Suprapubic skin (tissue), 4 donors: ENCODE measurements around the gene ABLIM3. TPM values are rescaled to one million over a fixed set of nuclear protein-coding genes. Genes with fewer than 3 reads are reported as not detected.

Experiments used
- DNase-seq, 2 donors: peaks; one replicate each; pipeline ENCODE4 v3.0.0-alpha.2; 2019; ENCODE audit warnings: low spot score in 2 of 2
- H3K27ac ChIP-seq: fragments of 200-600 bp; sonication (generic); one replicate; pipeline ENCODE4 v1.5.1; 2019
- H3K27me3 ChIP-seq: fragments of 200-600 bp; sonication (generic); one replicate; pipeline ENCODE4 v1.5.1; 2019
- H3K36me3 ChIP-seq: fragments of 200-600 bp; sonication (generic); one replicate; pipeline ENCODE4 v1.5.1; 2019
- H3K4me1 ChIP-seq: fragments of 200-600 bp; sonication (generic); one replicate; pipeline ENCODE4 v1.5.1; 2019
- H3K4me3 ChIP-seq: fragments of 200-600 bp; sonication (generic); one replicate; pipeline ENCODE4 v1.5.1; 2019; ENCODE audit warnings: mild to moderate bottlenecking
- H3K9me3 ChIP-seq: fragments of 200-600 bp; sonication (generic); one replicate; pipeline ENCODE4 v1.5.1; 2019
- EP300 ChIP-seq: sonication (generic); formaldehyde crosslinking; IDR thresholded peaks from one replicate; pipeline ENCODE4 v1.6.1; 2017; ENCODE audit warnings: antibody characterized with exemption
- POLR2A ChIP-seq, 2 donors: fragments of 450-650 bp; IDR thresholded peaks; one replicate each; pipeline ENCODE4 v1.6.1; 2017; ENCODE audit warnings: antibody characterized with exemption in 2 of 2, mild to moderate bottlenecking in 2 of 2, moderate library complexity in 2 of 2
- POLR2AphosphoS5 ChIP-seq, 3 donors: sonication (generic); formaldehyde crosslinking; IDR thresholded peaks; one replicate each; pipeline ENCODE4 v1.6.1; 2017; ENCODE audit warnings: antibody characterized with exemption in 3 of 3
- WGBS: methylation state at CpG from one replicate; pipeline ENCODE4 v1.1.5; 2018; 5-methylcytosine and 5-hydroxymethylcytosine counted together
- total RNA-seq, 4 donors: library from RNA; depleted of rRNA; stranded (reverse); fragments of >200 nt; gene quantifications; one replicate each; pipeline ENCODE4 v1.1.0, GENCODE V29; 2016
- TF ChIP-seq, protein P1 (sequence below), 2 donors: fragments of 200-600 bp in 1 of 2; fragments of 450-650 bp in 1 of 2; sonication (generic) in 1 of 2; IDR thresholded peaks; one replicate each; pipeline ENCODE4 v1.5.1; 2016 to 2019; ENCODE audit warnings: antibody characterized with exemption in 2 of 2, mild to moderate bottlenecking in 1 of 2, moderate library complexity in 1 of 2

The ABLIM3 gene
- total RNA-seq, 4 donors from 2014 or later: 4.7 to 22.6 (median 13.4) TPM

GRCh38 chr5:149133795-149134777 lies 7.2 kb upstream of the ABLIM3 start:
- Histone ChIP-seq H3K4me1 (peaks cover 27% of the 10 kb centered on the region), H3K27ac (peak overlapping the region; percentile 38), H3K27me3 (no peaks in the 10 kb centered on the region), H3K36me3 (no peaks in the 10 kb centered on the region), H3K4me3 (no peak overlapping the region), H3K9me3 (no peaks in the 10 kb centered on the region)
- TF ChIP-seq POLR2AphosphoS5 (IDR thresholded peaks at IDR 0.05) (peak in 1 of 3 donors; percentile 32), POLR2A (IDR thresholded peaks at IDR 0.05) (no peak), EP300 (no peak)
- TF ChIP-seq, protein P1, sequence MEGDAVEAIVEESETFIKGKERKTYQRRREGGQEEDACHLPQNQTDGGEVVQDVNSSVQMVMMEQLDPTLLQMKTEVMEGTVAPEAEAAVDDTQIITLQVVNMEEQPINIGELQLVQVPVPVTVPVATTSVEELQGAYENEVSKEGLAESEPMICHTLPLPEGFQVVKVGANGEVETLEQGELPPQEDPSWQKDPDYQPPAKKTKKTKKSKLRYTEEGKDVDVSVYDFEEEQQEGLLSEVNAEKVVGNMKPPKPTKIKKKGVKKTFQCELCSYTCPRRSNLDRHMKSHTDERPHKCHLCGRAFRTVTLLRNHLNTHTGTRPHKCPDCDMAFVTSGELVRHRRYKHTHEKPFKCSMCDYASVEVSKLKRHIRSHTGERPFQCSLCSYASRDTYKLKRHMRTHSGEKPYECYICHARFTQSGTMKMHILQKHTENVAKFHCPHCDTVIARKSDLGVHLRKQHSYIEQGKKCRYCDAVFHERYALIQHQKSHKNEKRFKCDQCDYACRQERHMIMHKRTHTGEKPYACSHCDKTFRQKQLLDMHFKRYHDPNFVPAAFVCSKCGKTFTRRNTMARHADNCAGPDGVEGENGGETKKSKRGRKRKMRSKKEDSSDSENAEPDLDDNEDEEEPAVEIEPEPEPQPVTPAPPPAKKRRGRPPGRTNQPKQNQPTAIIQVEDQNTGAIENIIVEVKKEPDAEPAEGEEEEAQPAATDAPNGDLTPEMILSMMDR (IDR thresholded peaks at IDR 0.05): no peak
- 73% methylated on average over 11 of the region's 11 CpGs for WGBS
- no peak for DNase-seq

DNA sequence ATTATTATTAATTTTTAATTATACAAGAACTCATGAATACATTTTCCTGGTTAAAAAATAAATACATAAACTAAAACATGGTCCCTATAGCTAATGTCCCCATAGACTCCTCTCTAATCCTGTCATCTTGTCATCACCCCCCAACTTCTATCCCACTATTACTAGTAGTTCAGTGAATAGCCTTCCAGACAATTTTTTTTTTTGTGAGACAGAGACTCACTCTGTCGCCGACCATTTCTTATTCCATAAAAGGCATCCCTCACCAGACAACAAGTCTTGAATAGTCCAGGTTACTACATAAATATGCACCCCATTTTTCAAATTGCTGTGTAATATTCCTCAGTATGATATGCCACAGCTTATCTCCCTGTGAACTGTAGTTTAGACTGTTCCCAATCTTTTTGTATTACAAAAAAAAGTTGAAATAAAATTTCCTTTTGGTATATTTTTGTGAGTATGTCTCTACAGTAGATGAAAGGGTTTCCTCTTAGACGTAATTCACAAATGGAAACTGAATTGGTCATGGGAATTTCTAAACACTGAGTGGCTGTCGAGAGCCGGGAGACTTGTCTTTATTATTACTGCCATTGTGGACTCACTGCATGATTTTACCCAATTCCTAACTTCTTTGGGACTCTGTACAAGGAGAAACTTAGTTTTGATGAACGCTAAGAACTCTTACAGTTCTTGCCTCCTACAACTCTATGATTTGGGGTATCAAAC lies 6.4 kb upstream of the ABLIM3 start:
- no peak for DNase-seq
- no peaks in the 10 kb centered on the region for H3K9me3 ChIP-seq
- no peaks in the 10 kb centered on the region for H3K36me3 ChIP-seq
- 75% methylated on average over 6 of the region's 6 CpGs for WGBS
- peaks cover 24% of the 10 kb centered on the region for H3K4me1 ChIP-seq
- peak overlapping the region; percentile 29 for H3K27ac ChIP-seq
- TF ChIP-seq, protein P1 (IDR thresholded peaks at IDR 0.05): no peak
- TF ChIP-seq POLR2A (IDR thresholded peaks at IDR 0.05): no peak
- no peak overlapping the region for H3K4me3 ChIP-seq
- no peaks in the 10 kb centered on the region for H3K27me3 ChIP-seq

- Histone ChIP-seq H3K36me3 (no peaks in the 10 kb centered on the region), H3K27ac (peak overlapping the region; percentile 48)
- TF ChIP-seq POLR2AphosphoS5 (IDR thresholded peaks at IDR 0.05) (no peak), EP300 (no peak), POLR2A (IDR thresholded peaks at IDR 0.05) (no peak)
- TF ChIP-seq, protein P1 (IDR thresholded peaks at IDR 0.05): no peak
Measured at GRCh38 chr5:149135536-149136201, 5.6 kb upstream of the ABLIM3 start.

GRCh38 chr5:149138182-149138923 lies 2.9 kb upstream of the ABLIM3 start:
- Histone ChIP-seq H3K4me3 (no peak overlapping the region), H3K36me3 (no peaks in the 10 kb centered on the region), H3K9me3 (no peaks in the 10 kb centered on the region), H3K27ac (no peak overlapping the region), H3K4me1 (peaks cover 47% of the 10 kb centered on the region), H3K27me3 (no peaks in the 10 kb centered on the region)
- WGBS: 86% methylated on average over 7 of the region's 7 CpGs
- no peak for DNase-seq
- TF ChIP-seq POLR2A (IDR thresholded peaks at IDR 0.05) (no peak), EP300 (no peak), POLR2AphosphoS5 (IDR thresholded peaks at IDR 0.05) (no peak)
- TF ChIP-seq, protein P1 (IDR thresholded peaks at IDR 0.05): no peak

More at GRCh38 chr5:149135536-149136201, 5.6 kb upstream of the ABLIM3 start:
- Histone ChIP-seq H3K9me3 (no peaks in the 10 kb centered on the region), H3K4me3 (no peak overlapping the region), H3K4me1 (peaks cover 24% of the 10 kb centered on the region), H3K27me3 (no peaks in the 10 kb centered on the region)
- no peak for DNase-seq
- WGBS: 69% methylated on average over 1 of the region's 1 CpG
